SK-N-MC (cell line): ENCODE measurements around the gene SMIM14.

ENCODE experiments used
- EZH2 ChIP-seq: fragments of 200-600 bp; sonication (generic); IDR thresholded peaks from one replicate; pipeline ENCODE4 v1.6.1; 2017; ENCODE audit warnings: antibody characterized with exemption
- POLR2AphosphoS5 ChIP-seq: IDR thresholded peaks from 2 replicates; pipeline ENCODE4 v1.6.1; 2012; ENCODE audit warnings: mild to moderate bottlenecking, low read depth, low read length, borderline replicate concordance

- TF ChIP-seq EZH2 (no peak), POLR2AphosphoS5 (no peak)
These were observed 11.1 kb upstream of the SMIM14 start for GRCh38 chr4:39649639-39650265.
